HG02884 (cell line): Measurements from ENCODE around the gene SIGLECL1.

Experiments used
- ATAC-seq: cut with Tn5 transposase; IDR thresholded peaks from one replicate; pipeline ENCODE4 v1.9.1; 2021; ENCODE audit warnings: mild to moderate bottlenecking, moderate library complexity; ENCODE audit not compliant: unreplicated experiment

SIGLECL1 gene

GRCh38 chr19:51252306-51253079, 1.6 kb downstream of the SIGLECL1 start:
- ATAC-seq: no peak

- no peak for ATAC-seq
Measured at GRCh38 chr19:51253088-51253806, 2.4 kb downstream of the SIGLECL1 start.

- no peak for ATAC-seq
Measured at GRCh38 chr19:51256155-51256625, 5.3 kb downstream of the SIGLECL1 start.

- no peak for ATAC-seq
Measured at GRCh38 chr19:51257471-51257870, 6.6 kb downstream of the SIGLECL1 start.

- no peak for ATAC-seq
Measured at GRCh38 chr19:51258165-51259160, 7.6 kb downstream of the SIGLECL1 start.

- ATAC-seq: no peak
Measured at GRCh38 chr19:51259348-51260245, 8.7 kb downstream of the SIGLECL1 start.

GRCh38 chr19:51263808-51264207, 12.9 kb downstream of the SIGLECL1 start:
- no peak for ATAC-seq

GRCh38 chr19:51271067-51271466, 20.2 kb downstream of the SIGLECL1 start:
- no peak for ATAC-seq

- ATAC-seq: no peak
Measured at GRCh38 chr19:51272183-51272810, 21.4 kb downstream of the SIGLECL1 start.

GRCh38 chr19:51274049-51274770, 23.3 kb downstream of the SIGLECL1 start:
- ATAC-seq: no peak

GRCh38 chr19:51277112-51277511, 26.2 kb downstream of the SIGLECL1 start:
- no peak for ATAC-seq

GRCh38 chr19:51282335-51282734, 31.5 kb downstream of the SIGLECL1 start:
- ATAC-seq: no peak

GRCh38 chr19:51285682-51286081, 34.8 kb downstream of the SIGLECL1 start:
- ATAC-seq: no peak

- no peak for ATAC-seq
Measured at GRCh38 chr19:51289635-51290034, 38.8 kb downstream of the SIGLECL1 start.

- ATAC-seq: no peak
Measured at GRCh38 chr19:51292971-51293370, 42.1 kb downstream of the SIGLECL1 start.

GRCh38 chr19:51293571-51294210, 42.8 kb downstream of the SIGLECL1 start:
- ATAC-seq: no peak

- no peak for ATAC-seq
Measured at GRCh38 chr19:51294211-51294976, 43.5 kb downstream of the SIGLECL1 start.

- ATAC-seq: no peak
Measured at GRCh38 chr19:51294977-51295375, 44.1 kb downstream of the SIGLECL1 start.
